Measurements from ENCODE around the gene FAM168A.

Gene FAM168A

GRCh38 chr11:73555615-73556014 is 42.3 kb downstream of the FAM168A start:
- no peak for DNase-seq (ENCODE audit: low read depth)

- DNase-seq (ENCODE audit: low read depth), result no peak
These were observed 43.1 kb downstream of the FAM168A start for GRCh38 chr11:73554671-73555320.

GRCh38 chr11:73553266-73553665 is 44.6 kb downstream of the FAM168A start:
- DNase-seq (ENCODE audit: low read depth), result no peak

- no peak for DNase-seq (ENCODE audit: low read depth)
These were observed 46.2 kb downstream of the FAM168A start for GRCh38 chr11:73551677-73552076.

- no peak for DNase-seq (ENCODE audit: low read depth)
These were observed 48.5 kb downstream of the FAM168A start for GRCh38 chr11:73549376-73549775.

- DNase-seq (ENCODE audit: low read depth), result no peak
These were observed 50.0 kb downstream of the FAM168A start for GRCh38 chr11:73547706-73548595.

- DNase-seq (ENCODE audit: low read depth), result no peak
These were observed 55.7 kb downstream of the FAM168A start for GRCh38 chr11:73542175-73542574.

- no peak for DNase-seq (ENCODE audit: low read depth)
These were observed 58.3 kb downstream of the FAM168A start for GRCh38 chr11:73539506-73540084.

- DNase-seq (ENCODE audit: low read depth), result no peak
These were observed 59.5 kb downstream of the FAM168A start for GRCh38 chr11:73538381-73538872.

GRCh38 chr11:73537969-73538368 is 59.9 kb downstream of the FAM168A start:
- no peak for DNase-seq (ENCODE audit: low read depth)

GRCh38 chr11:73536961-73537360 is 61.0 kb downstream of the FAM168A start:
- DNase-seq (ENCODE audit: low read depth), result no peak

GRCh38 chr11:73532310-73532709 is 65.6 kb downstream of the FAM168A start:
- DNase-seq (ENCODE audit: low read depth), result no peak

- DNase-seq (ENCODE audit: low read depth), result no peak
These were observed 66.5 kb downstream of the FAM168A start for GRCh38 chr11:73531386-73531785.

- no peak for DNase-seq (ENCODE audit: low read depth)
These were observed 67.8 kb downstream of the FAM168A start for GRCh38 chr11:73530109-73530508.

GRCh38 chr11:73529204-73529530 is 68.7 kb downstream of the FAM168A start:
- DNase-seq (ENCODE audit: low read depth), result no peak

GRCh38 chr11:73528483-73529203 is 69.3 kb downstream of the FAM168A start:
- no peak for DNase-seq (ENCODE audit: low read depth)

GRCh38 chr11:73528013-73528412 is 69.9 kb downstream of the FAM168A start:
- DNase-seq (ENCODE audit: low read depth), result no peak

- DNase-seq (ENCODE audit: low read depth), result no peak
These were observed 72.3 kb downstream of the FAM168A start for GRCh38 chr11:73525611-73526010.

- DNase-seq (ENCODE audit: low read depth), result no peak
These were observed 73.1 kb downstream of the FAM168A start for GRCh38 chr11:73524774-73525173.

- no peak for DNase-seq (ENCODE audit: low read depth)
These were observed 76.3 kb downstream of the FAM168A start for GRCh38 chr11:73521621-73522020.

- no peak for DNase-seq (ENCODE audit: low read depth)
These were observed 77.4 kb downstream of the FAM168A start for GRCh38 chr11:73520353-73521061.

- DNase-seq (ENCODE audit: low read depth), result no peak
These were observed 78.6 kb downstream of the FAM168A start for GRCh38 chr11:73519266-73519665.

Measured in activated T-cell treated with anti-CD3 and anti-CD28 coated beads for 1 hour (primary cell).